Rectal smooth muscle tissue (tissue), 1 donor: ENCODE data around the gene PASK.

ENCODE experiments used
- H3K27ac ChIP-seq: one replicate; pipeline ENCODE4 v1.7.0; 2013; ENCODE audit warnings: low read depth, low read length, inconsistent platforms
- H3K27me3 ChIP-seq: one replicate; pipeline ENCODE4 v1.7.0; 2013; ENCODE audit warnings: low read length; ENCODE audit not compliant: control insufficient read depth, insufficient read depth
- H3K36me3 ChIP-seq: one replicate; pipeline ENCODE4 v1.7.0; 2013; ENCODE audit warnings: low read length; ENCODE audit not compliant: control insufficient read depth, insufficient read depth
- H3K4me1 ChIP-seq: one replicate; pipeline ENCODE4 v1.7.0; 2013; ENCODE audit warnings: low read length; ENCODE audit not compliant: control insufficient read depth, insufficient read depth
- H3K4me3 ChIP-seq: one replicate; pipeline ENCODE4 v1.7.0; 2013; ENCODE audit warnings: low read length
- H3K9ac ChIP-seq: one replicate; pipeline ENCODE4 v1.7.0; 2013; ENCODE audit warnings: low read length

Gene PASK

DNA sequence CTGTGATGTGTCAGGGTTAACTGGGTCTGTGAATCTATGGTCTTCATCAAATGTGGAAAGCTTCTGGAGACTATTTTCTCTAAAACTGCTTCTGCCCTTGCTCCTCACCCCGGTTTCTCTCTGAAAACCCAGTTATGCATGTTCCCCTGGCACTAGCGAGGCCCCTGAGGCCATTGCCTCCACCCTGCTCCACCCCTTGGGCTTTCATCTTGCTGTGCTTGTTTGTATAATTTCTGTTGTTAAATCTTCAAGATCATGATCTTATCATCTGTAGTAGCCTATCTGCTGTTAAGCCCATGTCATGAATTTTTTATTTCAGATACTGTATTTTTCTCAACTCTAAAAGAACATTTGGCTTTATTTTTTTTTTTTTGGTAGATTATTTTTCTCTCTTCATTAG lies 24.3 kb upstream of the PASK start:
- Histone ChIP-seq H3K27ac (no peak overlapping the region), H3K4me1 (no peaks in the 10 kb centered on the region), H3K27me3 (no peaks in the 10 kb centered on the region), H3K36me3 (peaks cover 27% of the 10 kb centered on the region), H3K9ac (no peak overlapping the region), H3K4me3 (no peak overlapping the region)

DNA sequence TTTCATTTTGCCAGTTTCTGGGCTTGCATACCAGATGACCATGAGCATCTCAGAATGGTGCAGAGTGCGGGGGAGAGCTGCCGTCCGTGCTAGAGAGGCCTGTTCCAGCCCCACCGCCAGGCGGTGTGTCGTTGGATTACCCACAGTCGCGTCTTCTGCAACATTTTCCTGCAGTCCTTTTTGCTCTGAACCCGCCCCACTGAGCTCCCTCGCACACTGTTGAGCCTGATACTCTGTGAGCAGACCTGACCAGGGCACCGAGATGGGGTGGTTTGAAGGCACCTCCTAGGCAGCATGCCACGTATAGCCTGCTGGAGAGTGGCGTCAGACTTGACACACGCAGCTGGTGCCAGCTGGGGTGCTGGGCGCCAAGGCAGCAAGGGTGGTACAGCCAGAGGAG lies 19.1 kb upstream of the PASK start:
- Histone ChIP-seq H3K4me1 (no peaks in the 10 kb centered on the region), H3K9ac (no peak overlapping the region), H3K4me3 (no peak overlapping the region), H3K27ac (no peak overlapping the region), H3K27me3 (no peaks in the 10 kb centered on the region), H3K36me3 (peaks cover 39% of the 10 kb centered on the region)

DNA sequence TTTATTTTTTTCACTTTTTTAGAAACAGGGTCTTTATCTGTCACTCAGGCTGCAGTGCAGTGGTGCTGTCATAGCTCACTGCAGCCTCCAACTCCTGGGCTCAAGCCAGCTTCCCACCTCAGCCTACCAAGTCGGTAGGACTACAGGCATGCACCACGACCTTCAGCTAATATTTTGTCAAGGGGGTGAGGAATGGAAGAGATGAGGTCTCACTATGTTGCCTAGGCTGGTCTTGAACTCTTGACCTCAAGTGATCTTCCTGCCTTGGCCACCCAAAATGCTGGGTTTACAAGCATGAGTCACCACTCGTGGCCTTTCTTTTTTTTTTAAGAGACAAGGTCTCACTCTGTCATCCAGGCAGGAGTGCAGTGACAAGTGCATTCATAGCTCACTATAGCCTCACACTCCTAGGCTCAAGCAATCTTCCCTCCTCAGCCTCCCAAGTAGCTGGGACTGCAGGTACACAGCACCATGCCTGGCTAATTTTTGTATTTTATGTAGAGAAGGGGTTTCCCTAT lies 14.4 kb upstream of the PASK start:
- Histone ChIP-seq H3K36me3 (peaks cover 35% of the 10 kb centered on the region), H3K4me3 (no peak overlapping the region), H3K27me3 (no peaks in the 10 kb centered on the region), H3K27ac (no peak overlapping the region), H3K4me1 (peaks cover 9% of the 10 kb centered on the region), H3K9ac (no peak overlapping the region)

DNA sequence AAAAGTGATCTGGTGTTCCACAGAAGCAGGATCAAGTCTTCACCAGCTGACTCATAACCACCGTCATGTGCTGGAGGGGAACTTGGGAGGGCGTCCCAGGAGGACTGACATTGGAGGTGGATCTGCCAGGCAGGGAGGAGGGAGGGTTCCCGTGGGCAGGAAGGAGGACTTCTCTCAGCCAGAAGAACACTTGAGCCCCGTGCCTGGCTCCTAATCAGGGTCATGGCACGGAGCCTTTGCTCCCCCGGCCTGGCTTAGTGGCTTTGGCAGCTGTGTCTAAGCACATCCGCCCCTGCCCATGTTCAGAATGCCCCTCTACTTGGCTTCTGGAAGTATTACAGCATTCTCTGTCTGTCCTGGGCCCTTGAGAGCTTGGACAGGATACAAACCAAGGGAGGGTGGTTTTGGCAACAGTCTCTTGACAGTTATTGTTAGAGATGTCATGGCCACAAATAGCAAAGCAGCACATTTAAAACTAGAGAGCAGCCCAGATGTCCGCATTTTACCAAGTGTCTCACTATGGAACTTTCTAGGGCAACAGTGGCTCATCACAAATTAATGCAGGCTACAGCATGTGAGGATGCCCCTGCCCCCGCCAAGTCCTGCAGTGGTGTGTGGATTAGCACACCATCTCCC lies 12.5 kb upstream of the PASK start:
- no peak overlapping the region for H3K4me3 ChIP-seq
- peaks cover 9% of the 10 kb centered on the region for H3K4me1 ChIP-seq
- no peaks in the 10 kb centered on the region for H3K27me3 ChIP-seq
- peak overlapping the region; percentile 80 for H3K27ac ChIP-seq
- peaks cover 42% of the 10 kb centered on the region for H3K36me3 ChIP-seq
- no peak overlapping the region for H3K9ac ChIP-seq

DNA sequence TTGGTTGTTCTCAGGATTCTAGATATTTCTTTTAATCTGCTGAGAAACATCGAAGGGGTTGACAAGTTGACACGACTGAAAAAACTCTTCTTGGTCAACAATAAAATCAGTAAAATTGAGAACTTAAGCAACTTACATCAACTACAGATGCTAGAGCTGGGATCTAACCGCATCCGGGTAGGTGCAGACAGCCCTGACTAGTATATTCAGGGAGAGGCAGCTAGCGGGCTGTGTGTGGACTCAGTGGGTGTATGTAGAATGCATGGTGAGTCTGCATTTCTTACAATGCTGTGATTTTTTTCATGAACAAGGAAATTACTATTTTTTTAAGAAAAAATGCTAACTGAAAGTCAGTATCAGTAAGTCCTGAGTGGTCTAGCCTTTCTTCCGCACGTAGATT lies 11.0 kb upstream of the PASK start:
- Histone ChIP-seq H3K36me3 (peaks cover 34% of the 10 kb centered on the region), H3K27ac (no peak overlapping the region), H3K4me3 (no peak overlapping the region), H3K9ac (no peak overlapping the region), H3K4me1 (peaks cover 9% of the 10 kb centered on the region), H3K27me3 (no peaks in the 10 kb centered on the region)

DNA sequence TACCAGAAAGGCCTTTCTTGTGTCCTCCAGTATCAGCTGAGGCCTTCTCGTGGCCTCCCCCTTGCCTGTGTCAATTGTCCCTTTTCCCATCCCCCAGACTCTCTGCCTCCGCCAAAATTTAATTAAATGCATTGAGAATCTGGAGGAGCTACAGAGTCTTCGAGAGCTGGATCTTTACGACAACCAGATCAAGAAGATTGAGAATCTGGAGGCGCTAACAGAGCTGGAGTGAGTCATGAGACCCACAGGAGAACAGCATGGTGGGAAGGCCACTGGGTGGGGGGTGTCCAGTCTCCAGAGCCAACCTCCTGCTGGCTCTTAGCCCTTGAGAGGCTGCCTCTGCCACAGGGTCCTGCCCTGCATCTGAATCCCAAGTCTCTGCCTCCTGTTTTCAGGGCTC lies 9.8 kb upstream of the PASK start:
- Histone ChIP-seq H3K27ac (no peak overlapping the region), H3K9ac (no peak overlapping the region), H3K4me1 (peaks cover 9% of the 10 kb centered on the region), H3K27me3 (no peaks in the 10 kb centered on the region), H3K36me3 (peaks cover 31% of the 10 kb centered on the region), H3K4me3 (no peak overlapping the region)

DNA sequence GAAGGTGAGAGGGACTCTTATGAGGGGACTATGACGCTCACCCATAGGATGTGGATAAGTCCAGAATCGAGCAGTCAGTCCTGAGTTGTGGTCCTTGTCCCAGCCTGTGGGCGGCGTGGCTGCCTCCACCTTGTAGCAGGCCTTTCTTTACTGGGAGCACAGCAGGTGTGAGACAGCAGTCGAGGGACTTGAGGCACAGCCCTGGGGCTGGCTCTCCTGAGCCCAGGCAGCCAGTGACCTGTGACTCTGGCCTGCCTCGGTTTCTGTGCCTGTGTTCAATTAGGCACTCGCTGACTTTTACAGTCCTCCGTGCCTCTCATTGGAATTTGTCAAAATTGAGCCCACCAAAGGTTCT lies 9.3 kb upstream of the PASK start:
- Histone ChIP-seq H3K36me3 (peaks cover 31% of the 10 kb centered on the region), H3K27ac (no peak overlapping the region), H3K9ac (no peak overlapping the region), H3K4me3 (no peak overlapping the region), H3K4me1 (peaks cover 9% of the 10 kb centered on the region), H3K27me3 (no peaks in the 10 kb centered on the region)

DNA sequence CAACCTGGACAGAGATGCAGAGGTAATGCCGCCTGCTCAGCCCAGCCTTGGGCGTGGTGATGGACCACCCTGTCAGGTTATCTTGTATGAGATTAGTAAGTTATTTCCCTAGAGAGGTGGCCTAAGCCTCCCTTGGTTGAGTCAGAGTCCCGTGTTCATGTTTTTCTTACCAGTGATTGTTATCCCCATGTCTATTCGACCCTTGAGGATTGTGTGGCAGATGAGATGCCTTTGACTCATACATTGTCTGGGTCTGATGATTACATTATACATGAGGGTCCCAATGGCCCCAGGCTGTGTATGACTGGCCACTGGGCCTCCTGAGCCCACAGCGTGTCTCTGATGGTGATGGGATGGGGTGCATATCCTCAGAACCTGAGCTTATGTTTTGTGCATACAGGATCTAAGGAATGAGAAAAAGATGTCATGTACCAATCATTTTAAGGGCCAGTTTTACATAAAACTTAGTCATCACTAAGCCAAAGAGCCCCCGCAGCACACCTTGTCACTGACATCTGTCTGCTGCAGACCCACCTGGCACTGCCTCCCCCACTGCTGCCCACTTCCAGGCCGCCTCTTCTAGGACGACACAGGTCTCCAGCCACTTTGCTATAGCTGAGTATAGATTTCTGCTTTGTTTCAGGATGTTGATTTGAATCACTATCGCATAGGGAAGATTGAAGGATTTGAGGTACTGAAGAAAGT lies 8.7 kb upstream of the PASK start:
- H3K4me3 ChIP-seq: no peak overlapping the region
- H3K4me1 ChIP-seq: peaks cover 9% of the 10 kb centered on the region
- H3K27me3 ChIP-seq: no peaks in the 10 kb centered on the region
- peaks cover 28% of the 10 kb centered on the region for H3K36me3 ChIP-seq
- H3K9ac ChIP-seq: no peak overlapping the region
- H3K27ac ChIP-seq: no peak overlapping the region

DNA sequence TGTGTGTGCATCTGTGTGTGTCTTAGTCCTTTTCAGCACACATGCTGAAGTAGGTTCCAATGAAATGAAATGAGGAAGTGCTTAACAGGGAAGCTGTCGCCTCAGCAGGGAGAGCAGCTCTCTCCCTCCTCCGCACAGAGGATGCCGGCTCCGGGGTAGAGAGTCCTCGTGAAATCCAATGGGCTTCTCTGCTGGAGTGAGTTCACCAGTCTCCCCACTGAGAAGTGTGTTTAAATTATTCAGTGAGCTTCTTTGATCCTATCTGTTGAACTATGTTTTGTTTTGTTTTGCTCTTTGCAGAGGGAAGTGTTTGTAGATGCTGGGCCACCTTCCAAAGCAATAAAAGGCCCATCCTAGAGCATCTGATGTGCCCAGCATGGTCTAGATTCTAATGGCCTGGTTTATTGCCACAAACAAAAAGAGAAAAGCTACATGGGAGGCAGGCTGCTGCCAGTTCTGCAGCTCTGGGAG lies 7.7 kb upstream of the PASK start:
- Histone ChIP-seq H3K27me3 (no peaks in the 10 kb centered on the region), H3K27ac (no peak overlapping the region), H3K9ac (no peak overlapping the region), H3K4me1 (peaks cover 4% of the 10 kb centered on the region), H3K36me3 (peaks cover 26% of the 10 kb centered on the region), H3K4me3 (no peak overlapping the region)

DNA sequence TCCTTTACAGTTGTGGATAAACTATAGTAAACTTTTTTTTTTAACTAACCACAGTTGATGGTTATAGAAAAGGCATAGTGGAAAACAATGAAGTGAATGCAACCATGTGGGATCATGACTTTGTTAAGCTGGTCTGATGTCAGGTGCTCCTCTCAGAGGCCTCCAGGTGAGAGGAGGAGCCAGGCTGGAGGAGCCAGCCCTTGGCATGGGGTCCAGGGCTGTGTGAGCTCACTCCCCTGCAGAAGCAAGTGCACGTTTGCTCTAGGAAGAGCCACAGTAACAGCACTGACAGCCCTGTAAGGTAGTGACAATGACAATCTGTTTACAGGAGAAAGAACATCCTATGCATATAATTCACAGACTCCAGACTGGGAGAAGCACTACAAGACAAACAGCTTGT lies 6.7 kb upstream of the PASK start:
- Histone ChIP-seq H3K4me1 (peaks cover 4% of the 10 kb centered on the region), H3K27me3 (no peaks in the 10 kb centered on the region), H3K4me3 (no peak overlapping the region), H3K9ac (no peak overlapping the region), H3K27ac (no peak overlapping the region), H3K36me3 (peaks cover 23% of the 10 kb centered on the region)

DNA sequence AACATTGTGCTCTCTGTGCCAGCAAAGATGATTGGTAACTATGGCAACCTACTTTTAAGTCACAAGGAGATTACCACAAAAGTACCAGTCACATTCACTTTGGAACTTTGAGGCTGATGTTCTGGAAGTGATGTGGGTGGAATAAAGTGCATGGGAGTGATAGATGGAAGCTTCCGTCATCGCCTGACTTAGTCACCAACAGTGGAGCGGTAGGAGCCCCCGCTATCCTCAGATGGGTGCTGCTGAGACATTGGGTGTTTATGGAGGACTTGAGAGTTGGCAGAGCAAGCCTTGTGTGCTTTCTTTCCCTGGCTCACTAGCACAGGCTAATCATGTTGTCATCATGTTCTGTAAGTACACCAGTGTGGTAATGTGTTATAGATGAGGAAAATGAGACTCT lies 5.6 kb upstream of the PASK start:
- peaks cover 19% of the 10 kb centered on the region for H3K36me3 ChIP-seq
- no peak overlapping the region for H3K9ac ChIP-seq
- no peaks in the 10 kb centered on the region for H3K27me3 ChIP-seq
- no peak overlapping the region for H3K27ac ChIP-seq
- H3K4me3 ChIP-seq: no peak overlapping the region
- H3K4me1 ChIP-seq: peaks cover 4% of the 10 kb centered on the region

DNA sequence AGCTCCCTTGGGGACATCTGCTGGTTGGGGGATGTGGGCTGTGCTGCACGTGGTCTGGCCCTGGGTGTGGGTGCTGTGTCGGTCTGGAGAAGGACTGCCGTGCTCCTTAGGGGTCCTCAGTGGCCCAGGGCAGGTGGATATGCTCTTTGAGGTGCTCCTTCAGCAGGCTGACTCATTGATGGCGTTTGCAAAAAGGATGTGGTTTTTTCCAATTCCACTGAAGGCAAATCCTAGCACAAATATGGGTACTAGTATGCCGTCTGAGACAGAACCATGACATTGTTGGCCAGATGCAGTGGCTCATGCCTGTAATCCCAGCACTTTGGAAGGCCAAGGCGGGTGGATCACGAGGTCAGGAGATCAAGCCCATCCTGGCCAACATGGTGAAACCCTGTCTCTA lies 4.3 kb upstream of the PASK start:
- peaks cover 11% of the 10 kb centered on the region for H3K36me3 ChIP-seq
- H3K27me3 ChIP-seq: no peaks in the 10 kb centered on the region
- no peak overlapping the region for H3K27ac ChIP-seq

More for the DNA sequence above, 4.3 kb upstream of the PASK start:
- Histone ChIP-seq H3K9ac (no peak overlapping the region), H3K4me1 (peaks cover 4% of the 10 kb centered on the region), H3K4me3 (no peak overlapping the region)
